ENCODE measurements around the gene MED17.

DNA sequence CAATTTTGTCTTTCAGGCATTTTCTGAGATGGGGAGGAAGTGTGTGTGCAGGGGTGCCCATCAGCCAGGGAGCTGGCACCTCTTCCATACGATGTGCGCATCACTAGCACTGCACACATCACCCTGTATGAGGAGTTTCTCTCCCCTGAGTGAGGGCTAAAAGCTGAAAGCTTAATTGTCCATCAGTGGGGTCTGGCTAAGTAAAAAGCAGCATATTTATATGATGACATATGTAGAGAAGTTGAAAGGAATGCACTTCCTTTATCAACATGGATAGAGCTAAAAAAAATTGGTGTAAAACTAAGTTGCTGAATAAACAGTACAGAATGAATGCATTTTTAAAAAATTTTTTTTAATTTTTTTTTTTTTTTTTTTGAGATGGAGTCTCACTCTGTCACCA is 62.3 kb downstream of the MED17 start:
- TF ChIP-seq, protein P1, sequence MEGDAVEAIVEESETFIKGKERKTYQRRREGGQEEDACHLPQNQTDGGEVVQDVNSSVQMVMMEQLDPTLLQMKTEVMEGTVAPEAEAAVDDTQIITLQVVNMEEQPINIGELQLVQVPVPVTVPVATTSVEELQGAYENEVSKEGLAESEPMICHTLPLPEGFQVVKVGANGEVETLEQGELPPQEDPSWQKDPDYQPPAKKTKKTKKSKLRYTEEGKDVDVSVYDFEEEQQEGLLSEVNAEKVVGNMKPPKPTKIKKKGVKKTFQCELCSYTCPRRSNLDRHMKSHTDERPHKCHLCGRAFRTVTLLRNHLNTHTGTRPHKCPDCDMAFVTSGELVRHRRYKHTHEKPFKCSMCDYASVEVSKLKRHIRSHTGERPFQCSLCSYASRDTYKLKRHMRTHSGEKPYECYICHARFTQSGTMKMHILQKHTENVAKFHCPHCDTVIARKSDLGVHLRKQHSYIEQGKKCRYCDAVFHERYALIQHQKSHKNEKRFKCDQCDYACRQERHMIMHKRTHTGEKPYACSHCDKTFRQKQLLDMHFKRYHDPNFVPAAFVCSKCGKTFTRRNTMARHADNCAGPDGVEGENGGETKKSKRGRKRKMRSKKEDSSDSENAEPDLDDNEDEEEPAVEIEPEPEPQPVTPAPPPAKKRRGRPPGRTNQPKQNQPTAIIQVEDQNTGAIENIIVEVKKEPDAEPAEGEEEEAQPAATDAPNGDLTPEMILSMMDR (IDR thresholded peaks at IDR 0.05 in 2 of 3, conservative IDR thresholded peaks at IDR 0.05 in 1 of 3; ENCODE audit: control insufficient read depth in 2 of 3, extremely low read depth in 1 of 3, insufficient read depth in 1 of 3, low read depth in 3 of 3, low read length in 3 of 3), result no peak
- TF ChIP-seq CHD2 (IDR thresholded peaks at IDR 0.05; ENCODE audit: borderline replicate concordance, low read depth, low read length), result no peak
- TF ChIP-seq CHD4 (IDR thresholded peaks at IDR 0.05), result no peak
- TF ChIP-seq RCOR1 (conservative IDR thresholded peaks at IDR 0.05; ENCODE audit: low read depth, low read length), result no peak
- TF ChIP-seq BCL11A (IDR thresholded peaks at IDR 0.05; ENCODE audit: low read depth, low read length), result no peak
- no peak for TF ChIP-seq BHLHE40 (IDR thresholded peaks at IDR 0.05; ENCODE audit: borderline replicate concordance in 1 of 2, low read depth in 2 of 2, low read length in 1 of 2)
- no peak for TF ChIP-seq RAD21 (IDR thresholded peaks at IDR 0.05; ENCODE audit: insufficient read depth, low read depth, low read length)
- TF ChIP-seq, protein P2, sequence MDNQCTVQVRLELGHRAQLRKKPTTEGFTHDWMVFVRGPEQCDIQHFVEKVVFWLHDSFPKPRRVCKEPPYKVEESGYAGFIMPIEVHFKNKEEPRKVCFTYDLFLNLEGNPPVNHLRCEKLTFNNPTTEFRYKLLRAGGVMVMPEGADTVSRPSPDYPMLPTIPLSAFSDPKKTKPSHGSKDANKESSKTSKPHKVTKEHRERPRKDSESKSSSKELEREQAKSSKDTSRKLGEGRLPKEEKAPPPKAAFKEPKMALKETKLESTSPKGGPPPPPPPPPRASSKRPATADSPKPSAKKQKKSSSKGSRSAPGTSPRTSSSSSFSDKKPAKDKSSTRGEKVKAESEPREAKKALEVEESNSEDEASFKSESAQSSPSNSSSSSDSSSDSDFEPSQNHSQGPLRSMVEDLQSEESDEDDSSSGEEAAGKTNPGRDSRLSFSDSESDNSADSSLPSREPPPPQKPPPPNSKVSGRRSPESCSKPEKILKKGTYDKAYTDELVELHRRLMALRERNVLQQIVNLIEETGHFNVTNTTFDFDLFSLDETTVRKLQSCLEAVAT (IDR thresholded peaks at IDR 0.05), result no peak
- no peak for TF ChIP-seq TCF12 (IDR thresholded peaks at IDR 0.05; ENCODE audit: low read depth, low read length)
- no peak for TF ChIP-seq EZH2 (IDR thresholded peaks at IDR 0.05; ENCODE audit: borderline replicate concordance, control insufficient read depth, low read depth, low read length)

All from GM12878 (cell line).